EH (cell line): ENCODE measurements around the gene COMMD2.

Experiments
- DNase-seq: peaks from one replicate; pipeline ENCODE4 v3.0.0-alpha.2; 2015; ENCODE audit warnings: low read depth

The COMMD2 gene

GRCh38 chr3:149763565-149764195 is 11.4 kb upstream of the COMMD2 start:
- no peak for DNase-seq

- DNase-seq: no peak
Measured at GRCh38 chr3:149753717-149754116, 1.4 kb upstream of the COMMD2 start.

DNA sequence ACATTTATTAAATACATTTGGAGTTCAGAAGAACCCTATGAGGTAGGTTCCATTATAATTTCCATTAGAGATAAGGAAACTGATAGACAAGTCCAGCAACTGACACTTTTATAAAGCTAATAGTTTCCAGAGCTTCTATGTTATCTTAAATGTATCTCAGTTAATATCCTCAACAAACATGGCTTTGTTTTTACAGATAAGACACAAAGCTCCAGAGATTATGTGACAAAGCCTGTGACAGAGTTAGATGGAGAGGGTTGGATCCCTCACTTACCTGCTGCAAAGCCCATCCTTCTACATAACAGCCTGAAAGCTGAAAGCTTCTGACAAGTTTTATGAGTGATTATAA is 473 bp upstream of the COMMD2 start:
- no peak for DNase-seq

DNA sequence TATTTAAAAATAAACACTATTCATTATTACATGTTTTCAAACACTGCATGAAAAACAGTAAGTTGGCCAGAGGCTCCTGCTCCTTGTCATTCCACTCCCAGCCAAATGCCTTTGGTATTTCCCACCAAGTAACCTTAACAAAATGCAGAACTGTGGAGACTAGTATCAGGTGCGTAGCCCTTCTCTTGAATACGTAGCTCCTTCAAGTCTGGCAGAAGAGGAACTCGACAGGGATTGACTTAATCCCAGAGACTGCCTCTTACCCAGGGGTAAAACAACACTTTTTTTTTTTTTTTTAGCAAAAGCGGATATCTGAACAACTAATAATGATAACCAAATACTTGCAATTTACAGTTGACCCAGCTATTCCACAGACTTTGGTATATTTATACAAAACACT is 738 bp downstream of the COMMD2 start:
- DNase-seq: no peak

GRCh38 chr3:149744606-149745005 is 7.7 kb downstream of the COMMD2 start:
- no peak for DNase-seq

DNA sequence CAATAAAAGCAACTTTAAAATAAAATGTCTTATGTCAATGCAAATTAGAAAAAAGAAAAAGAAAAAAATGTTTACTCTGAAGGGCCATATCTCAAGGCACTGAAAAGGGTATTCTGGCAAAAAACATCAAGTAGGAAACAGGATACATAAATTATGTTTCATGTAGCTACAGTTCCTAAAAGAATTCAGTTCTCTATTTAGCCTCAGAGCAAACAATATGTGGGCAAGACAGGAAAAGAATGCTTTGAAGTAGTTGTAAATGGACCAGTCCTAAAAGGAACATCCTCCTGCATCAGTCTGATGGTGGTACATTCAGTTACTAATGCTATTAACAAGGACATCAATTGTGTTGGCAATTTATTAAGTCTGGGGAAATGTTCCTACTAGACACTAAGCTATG is 8.1 kb downstream of the COMMD2 start:
- no peak for DNase-seq

- DNase-seq: no peak
Measured at GRCh38 chr3:149739396-149739795, 12.9 kb downstream of the COMMD2 start.

GRCh38 chr3:149738876-149739275 is 13.4 kb downstream of the COMMD2 start:
- no peak for DNase-seq

DNA sequence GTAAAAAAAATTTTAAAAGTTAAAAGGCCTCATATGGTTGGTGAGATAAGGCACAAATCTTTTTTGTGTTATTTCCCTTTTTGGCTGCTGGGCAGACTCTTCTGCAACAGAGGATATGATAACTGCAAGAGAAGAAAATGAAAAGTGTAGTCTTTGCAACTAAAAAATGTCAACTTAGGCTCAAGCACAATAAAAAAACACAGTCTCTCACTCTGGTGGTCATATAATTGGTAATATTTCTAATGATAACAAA is 15.4 kb downstream of the COMMD2 start:
- no peak for DNase-seq

DNA sequence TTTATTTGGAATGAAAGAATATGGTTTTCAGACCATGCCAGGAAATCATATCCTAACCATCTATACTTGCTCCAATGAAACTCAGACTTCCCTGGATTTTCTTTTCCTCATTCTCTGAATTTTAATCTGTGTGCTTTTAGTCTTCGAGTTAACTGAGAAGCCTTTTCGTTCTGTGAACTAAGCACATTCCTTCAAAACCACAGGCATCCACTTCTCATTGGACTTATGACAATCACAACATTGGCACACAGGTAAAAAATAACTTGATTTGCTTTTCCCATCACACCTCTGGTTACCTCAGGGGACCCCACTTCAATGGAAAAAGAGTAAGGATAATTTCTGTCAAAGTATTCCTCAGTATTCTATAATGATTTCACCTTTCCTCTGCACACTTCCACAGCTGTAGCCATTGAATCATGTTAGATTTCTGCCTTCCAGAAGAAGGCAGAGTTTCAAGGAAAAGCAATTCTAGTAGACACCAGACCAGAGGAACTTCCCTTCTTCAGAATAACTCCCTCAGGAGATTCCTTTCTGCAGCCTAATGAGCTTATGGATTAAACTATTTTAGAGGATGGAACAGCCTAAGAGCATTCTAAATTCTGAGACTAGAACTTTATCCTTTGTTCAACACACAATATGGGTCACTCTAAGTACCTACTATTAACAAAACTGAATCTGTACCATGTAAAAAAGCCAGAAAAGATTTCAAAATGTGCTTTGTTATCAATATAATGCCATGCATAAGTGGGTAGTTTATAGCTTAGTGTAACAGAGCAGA is 15.9 kb downstream of the COMMD2 start:
- DNase-seq: peak; percentile 68

DNA sequence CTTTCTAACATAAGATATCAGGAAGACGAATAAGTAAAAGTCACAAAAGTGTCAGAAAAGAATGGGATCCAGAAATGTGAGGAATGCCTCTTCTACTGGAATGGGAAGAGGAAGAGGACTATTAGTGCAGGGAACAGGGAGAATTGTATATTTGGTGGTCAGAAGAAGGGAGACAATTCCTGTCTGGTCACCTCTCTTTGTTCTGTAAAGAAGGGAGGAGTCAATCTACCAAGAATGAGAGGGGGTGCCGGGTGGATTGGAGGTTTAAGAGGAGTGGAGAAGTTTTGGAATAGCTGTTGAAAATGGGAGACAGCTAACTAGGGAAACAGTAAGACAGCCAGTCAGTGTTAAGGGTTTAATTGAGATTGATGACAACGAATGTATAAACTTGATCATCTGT is 20.1 kb downstream of the COMMD2 start:
- DNase-seq: no peak

DNA sequence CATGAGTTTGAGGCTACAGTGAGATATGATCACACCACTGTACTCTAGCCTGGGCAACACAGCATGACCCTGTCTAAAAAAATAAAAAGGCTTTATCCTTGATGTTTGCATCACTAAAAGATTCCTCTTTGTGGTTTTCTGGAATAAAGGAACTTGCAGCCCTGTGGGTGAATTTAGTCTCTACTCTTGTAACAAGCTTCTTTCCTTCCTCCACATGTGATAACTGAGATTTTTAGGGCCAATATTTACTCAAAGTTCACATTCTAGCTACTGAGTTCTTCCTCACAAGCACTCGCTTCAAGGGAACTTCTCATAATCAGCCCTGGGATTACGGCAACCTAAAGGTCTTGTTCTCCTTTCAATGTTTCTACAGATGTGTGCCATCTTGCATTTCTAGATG is 24.6 kb downstream of the COMMD2 start:
- no peak for DNase-seq

- DNase-seq: peak; percentile 36
Measured at GRCh38 chr3:149726716-149727407, 25.4 kb downstream of the COMMD2 start.

DNA sequence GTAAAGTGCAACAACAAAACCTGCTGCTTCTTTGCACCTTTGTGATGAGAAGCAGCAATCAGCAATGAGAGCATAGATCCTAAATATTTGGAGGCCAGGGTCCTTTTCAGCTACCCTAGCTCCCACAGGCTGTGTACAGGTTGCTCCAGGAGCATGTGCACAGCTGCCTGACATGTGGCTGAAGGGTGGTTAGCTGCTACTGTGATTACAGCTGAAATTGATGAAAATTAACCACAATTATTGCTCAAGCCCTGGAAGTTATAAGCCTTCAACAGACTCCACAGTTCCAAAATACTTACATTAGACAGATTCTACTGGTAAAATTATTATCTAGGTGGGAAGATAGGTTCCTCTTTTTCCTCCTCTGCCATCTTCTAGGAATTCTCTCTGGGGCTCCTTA is 28.5 kb downstream of the COMMD2 start:
- DNase-seq: no peak

DNA sequence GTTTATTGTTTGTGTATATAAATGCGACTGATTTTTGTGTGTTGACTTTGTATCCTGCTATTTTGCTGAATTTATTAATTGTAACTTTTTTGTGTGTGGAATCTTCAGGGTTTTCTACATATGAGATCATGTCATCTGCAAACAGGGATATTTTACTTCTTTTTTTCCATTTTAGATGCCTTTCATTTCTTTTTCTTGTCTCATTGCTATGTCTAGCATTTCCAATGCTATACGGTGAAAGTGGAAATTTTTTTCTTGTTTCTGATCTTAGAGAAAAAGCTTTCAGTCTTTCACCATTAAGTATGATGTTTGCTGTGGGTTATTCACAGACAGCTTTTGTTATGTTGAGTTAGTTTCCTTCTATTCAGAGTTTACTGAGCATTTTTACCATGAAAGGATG is 31.4 kb downstream of the COMMD2 start:
- no peak for DNase-seq

DNA sequence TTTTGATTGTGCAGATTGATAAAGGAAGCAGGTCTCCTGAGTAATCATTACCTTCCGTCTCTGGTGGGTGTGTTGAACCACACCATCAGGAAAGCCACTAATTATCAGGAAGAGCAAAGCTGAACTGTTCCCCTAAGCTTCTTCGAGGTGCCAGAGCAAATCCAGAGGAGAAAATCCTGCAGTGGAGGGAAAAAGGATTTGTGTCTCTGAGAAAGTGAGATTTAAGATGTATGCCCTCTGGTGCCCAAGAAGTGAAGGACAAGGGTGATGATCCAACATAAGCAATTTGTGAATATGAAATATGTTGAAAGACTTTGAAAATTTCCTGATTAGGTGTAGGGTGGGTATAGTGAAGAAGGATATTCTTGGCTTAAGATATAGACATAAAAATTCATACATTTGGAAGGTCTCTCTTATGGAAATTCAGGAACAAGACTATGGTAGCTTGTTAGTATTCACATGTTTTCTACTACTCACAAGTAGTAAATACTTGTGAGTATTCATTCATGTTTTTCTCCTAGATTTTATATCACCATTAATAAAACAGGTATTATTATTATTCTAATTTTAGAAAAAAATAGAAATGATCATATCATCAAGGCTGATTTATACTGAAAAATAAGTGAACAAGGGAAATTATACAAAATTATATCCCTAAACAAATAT is 34.8 kb downstream of the COMMD2 start:
- peak; percentile 76 for DNase-seq

DNA sequence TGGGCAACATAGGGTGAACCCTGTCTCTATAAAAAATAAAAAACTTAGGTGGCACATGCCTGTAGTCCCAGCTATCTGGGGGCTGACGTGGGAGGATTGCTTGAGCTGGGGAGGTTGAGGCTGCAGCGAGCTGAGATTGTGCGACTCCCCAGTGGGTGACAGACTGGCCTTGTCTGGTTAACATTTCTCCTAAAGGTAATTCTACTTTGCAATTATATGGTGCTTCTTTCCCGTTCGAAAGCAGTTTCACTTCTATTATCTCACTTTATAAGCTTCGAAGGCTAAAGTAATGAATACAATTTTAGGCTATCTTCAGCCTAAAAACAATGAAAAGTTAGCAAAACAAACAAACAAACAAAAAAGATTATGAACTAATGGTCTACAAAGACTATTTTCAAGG is 35.3 kb downstream of the COMMD2 start:
- DNase-seq: no peak

GRCh38 chr3:149715247-149715646 is 37.0 kb downstream of the COMMD2 start:
- no peak for DNase-seq

GRCh38 chr3:149713730-149714654 is 38.3 kb downstream of the COMMD2 start:
- no peak for DNase-seq

DNA sequence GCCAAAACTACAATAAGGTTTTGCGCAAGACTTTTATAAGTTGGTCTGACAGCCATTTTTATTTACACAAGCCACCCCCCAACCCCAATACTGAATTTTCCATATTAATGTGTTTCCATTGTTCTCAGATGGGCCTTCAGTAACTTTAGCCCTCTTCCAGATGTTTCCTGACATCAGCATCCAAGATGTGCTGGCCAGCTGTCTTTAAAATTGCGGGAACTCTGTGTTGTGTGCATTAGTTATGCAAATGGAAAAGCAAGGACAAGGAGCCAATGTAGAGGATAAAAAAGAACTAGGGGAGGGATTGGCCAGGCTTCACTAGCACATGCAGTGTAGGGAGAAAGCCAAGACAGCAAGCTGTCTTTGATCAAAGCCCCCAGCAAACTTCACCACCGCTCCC is 45.4 kb downstream of the COMMD2 start:
- DNase-seq: no peak

GRCh38 chr3:149705416-149705815 is 46.9 kb downstream of the COMMD2 start:
- DNase-seq: no peak

- peak; percentile 26 for DNase-seq
Measured at GRCh38 chr3:149703466-149703865, 48.8 kb downstream of the COMMD2 start.
